HG02588 (cell line): ENCODE data around the gene HNRNPLL.

Source experiments
- ATAC-seq: cut with Tn5 transposase; IDR thresholded peaks from one replicate; pipeline ENCODE4 v1.9.1; 2021; ENCODE audit warnings: mild to moderate bottlenecking, moderate library complexity; ENCODE audit not compliant: unreplicated experiment

The HNRNPLL gene

GRCh38 chr2:38533757-38534545, 68.8 kb downstream of the HNRNPLL start:
- ATAC-seq = no peak

- peak; percentile 98 for ATAC-seq
These were observed 69.5 kb downstream of the HNRNPLL start for GRCh38 chr2:38533180-38533579.

- ATAC-seq = no peak
These were observed 70.4 kb downstream of the HNRNPLL start for GRCh38 chr2:38532366-38532765.

DNA sequence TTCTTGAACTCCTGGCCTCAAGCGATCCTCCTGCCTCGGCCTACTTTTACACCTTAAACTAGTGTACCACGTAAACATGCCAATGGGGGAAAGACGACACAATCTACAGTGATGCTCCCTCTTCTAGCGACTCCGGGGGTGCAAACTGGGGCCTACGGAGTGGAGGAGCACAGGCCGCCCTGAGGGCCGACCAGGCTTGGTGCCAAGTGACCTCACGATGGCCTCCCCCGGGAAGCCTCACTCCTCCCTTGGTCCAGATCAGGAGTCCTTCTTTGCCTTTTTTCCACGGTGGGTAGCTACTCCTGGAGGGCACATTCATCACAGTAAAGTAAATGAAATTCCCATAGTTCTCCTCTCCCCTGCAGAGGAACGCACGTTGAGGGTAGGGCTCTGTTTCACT, 73.5 kb downstream of the HNRNPLL start:
- ATAC-seq = no peak

DNA sequence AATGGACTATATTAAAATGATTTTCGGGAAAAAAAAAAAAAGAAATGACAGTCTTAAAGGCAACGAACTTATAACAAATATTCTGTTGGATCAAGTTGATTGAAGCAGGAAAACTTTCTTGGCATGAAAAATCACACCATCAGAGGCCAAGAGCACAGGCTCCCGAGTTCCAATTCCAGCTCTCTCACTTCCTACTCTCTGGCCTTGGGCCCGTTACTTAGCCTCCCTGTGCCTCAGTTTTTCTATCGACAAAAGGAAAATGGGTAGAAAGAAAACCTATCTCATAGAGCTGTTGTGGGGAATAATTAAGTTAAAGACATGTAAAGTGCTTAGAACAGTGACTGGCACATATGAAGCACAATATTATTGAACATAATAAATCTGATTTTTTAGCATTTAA, 74.2 kb downstream of the HNRNPLL start:
- no peak for ATAC-seq

GRCh38 chr2:38528008-38528442, 74.7 kb downstream of the HNRNPLL start:
- no peak for ATAC-seq

DNA sequence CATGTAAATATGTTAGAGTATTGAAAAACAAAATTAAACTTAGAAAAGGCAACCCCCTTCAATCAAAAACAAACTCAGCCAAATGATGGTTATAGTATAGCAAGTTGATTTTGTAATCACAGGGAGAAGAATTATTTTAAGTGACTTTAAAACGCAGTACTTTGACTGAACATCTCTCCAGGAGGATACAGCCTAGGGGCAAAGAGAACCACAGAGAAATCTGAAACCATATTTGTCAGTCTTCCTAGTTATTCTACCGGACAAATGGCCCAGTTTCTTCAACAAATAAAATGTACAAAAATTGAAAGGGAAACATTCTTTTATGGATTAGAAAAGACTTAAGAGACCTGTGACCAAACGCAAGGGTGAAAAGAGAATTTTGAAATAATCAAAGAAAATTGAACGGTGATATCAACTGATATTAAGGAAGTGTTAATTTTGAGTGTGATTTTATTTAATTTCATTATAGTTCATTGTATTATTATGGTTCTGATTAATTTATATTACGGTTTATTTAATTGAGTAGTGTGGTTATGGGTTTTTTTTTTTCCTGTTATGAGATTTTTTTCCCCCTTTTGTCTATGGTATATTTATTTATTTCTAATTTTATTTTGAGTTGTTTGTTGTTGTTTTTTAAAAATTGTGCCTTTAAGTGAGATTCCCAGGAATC, 75.3 kb downstream of the HNRNPLL start:
- ATAC-seq = no peak

DNA sequence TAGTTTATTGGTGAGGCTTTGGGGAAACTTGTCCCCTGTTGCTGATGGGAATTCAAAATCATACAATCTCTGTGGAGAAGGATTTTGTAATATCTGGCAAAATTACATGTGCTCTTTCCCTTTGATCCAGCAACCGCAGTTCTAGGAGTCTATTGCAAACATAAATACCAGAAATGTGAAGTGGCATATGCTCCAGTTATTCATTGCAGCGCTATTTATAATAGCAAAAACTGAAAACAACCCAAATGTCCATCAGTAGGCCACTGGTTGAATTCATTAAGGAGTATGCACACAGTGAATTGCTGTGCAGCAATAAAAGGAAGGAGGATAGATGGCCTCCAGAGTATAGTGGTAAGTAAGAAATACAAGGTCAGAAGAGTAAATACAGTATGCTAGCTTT, 76.5 kb downstream of the HNRNPLL start:
- ATAC-seq = no peak

- ATAC-seq = no peak
These were observed 78.1 kb downstream of the HNRNPLL start for GRCh38 chr2:38524580-38524979.

DNA sequence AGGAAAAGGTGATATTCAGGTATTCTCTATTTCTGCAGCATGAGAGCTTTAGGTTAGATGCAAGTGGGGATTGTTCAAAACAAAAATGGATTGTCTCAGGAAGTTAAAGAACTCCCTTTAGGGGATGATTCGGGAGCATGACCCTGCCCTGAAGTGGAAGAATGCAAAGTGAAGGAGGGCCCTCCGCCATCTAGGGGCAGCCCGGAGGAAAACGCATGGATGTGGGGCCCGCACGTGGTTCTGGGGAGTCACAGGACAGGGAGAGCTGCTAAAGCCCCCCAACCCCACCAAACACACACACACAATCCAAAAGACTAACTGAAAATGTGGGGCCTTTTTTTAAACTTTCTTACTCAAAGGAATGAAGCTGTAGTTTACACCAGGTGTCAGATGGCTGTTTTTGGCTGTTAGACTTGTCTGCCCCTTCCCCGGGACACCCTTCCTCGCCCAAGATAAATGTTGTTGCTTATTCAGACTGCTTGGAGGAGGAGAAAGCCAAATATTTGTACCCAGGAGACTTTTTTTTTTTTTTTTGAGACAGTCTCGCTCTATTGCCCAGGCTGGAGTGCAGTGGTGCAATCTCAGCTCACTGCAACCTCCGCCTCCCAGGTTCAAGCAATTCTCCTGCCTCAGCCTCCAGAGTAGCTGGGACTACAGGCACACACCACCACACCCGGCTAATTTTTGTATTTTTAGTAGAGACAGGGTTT, 78.8 kb downstream of the HNRNPLL start:
- no peak for ATAC-seq

GRCh38 chr2:38522754-38523349, 79.9 kb downstream of the HNRNPLL start:
- ATAC-seq = no peak

DNA sequence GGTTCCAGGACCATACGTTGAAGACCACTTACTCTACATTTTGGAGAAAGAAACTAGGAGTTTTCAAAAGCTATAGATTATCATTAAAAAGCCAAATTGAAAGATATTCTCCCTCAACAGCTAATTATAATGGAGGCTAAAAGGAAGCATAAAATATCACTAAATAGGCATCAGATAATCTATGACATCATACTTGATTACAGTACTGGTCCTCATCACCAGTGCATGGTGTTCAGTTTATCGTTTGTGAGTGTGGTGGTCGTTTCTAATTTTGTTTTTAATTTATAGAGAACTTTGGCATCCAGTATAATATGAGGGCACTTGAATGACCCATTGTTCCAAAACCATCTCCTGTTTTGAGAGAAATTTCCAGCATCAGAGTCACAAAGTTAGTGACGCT, 80.9 kb downstream of the HNRNPLL start:
- ATAC-seq = no peak

DNA sequence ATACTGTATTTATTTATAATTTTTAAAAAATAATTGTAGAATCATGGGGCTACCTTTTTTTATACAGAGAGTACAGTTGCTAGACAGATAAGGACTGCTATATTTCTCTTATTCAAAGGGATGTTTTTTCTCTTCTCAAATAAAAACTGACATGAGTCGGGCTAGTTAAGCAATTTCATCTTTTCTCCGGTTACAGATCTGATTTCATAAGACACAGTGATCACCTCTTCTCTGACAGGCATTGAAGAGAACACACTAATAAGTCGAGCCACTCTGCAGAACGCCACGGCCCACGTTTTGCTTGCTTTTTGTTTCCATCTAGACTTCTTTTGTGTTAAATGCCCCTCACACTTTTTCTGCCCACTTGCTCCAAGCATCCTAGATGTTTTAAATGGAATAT, 85.4 kb downstream of the HNRNPLL start:
- ATAC-seq = no peak

- no peak for ATAC-seq
These were observed 86.2 kb downstream of the HNRNPLL start for GRCh38 chr2:38516526-38516925.

GRCh38 chr2:38516122-38516521, 86.6 kb downstream of the HNRNPLL start:
- ATAC-seq = no peak

GRCh38 chr2:38515155-38516074, 87.3 kb downstream of the HNRNPLL start:
- no peak for ATAC-seq

DNA sequence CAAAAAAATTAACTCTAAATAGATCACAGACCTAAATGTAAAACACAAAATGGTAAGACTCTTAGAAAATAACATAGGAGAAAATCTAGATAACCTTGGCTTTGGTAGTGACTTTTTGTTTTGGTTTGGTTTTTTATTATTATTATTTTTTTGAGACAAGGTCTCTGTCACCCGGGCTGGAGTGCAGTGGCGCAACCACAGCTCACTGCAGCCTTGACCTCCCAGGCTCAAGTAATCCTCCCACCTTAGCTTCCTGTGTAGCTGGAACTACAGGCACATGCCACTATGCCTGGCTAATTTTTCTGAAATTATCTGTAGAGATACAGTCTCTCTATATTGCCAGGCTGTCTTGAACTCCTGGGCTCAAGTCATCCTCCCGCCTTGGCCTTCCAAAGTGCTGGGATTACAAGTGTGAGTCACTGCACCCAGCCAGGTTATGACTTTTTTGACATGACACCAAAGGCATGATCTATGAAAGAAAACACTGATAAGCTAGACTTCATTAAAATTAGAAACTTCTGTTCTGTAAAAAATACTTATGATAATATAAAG, 88.0 kb downstream of the HNRNPLL start:
- no peak for ATAC-seq

GRCh38 chr2:38512211-38512610, 90.5 kb downstream of the HNRNPLL start:
- ATAC-seq = no peak
